SK-N-MC (cell line): ENCODE results near the gene ADH6.

Experiments used
- EZH2 ChIP-seq: fragments of 200-600 bp; sonication (generic); IDR thresholded peaks from one replicate; pipeline ENCODE4 v1.6.1; 2017; ENCODE audit warnings: antibody characterized with exemption
- POLR2AphosphoS5 ChIP-seq: IDR thresholded peaks from 2 replicates; pipeline ENCODE4 v1.6.1; 2012; ENCODE audit warnings: mild to moderate bottlenecking, low read depth, low read length, borderline replicate concordance

DNA sequence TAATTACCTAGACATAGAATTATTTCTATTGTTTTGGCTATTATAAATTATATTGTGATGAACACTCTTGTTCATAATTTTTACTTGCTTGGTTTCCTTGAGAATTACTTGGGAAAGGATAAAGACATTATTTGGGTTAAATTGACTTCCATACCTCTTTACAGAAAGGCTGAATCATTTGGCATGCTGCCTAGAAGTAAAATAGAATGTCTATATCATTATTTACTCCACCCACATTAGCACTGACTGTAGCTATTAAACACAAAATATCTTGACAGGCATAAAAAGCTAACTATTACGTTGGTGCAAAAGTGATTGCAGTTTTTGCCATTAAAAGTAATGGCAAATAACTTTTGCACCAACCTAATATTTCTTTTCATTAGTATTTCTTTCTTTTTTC is 29.7 kb upstream of the ADH6 start:
- TF ChIP-seq EZH2 (no peak), POLR2AphosphoS5 (no peak)
